ENCODE data around the gene COP1. TPM values are rescaled to one million over a fixed set of nuclear protein-coding genes. Genes with fewer than 3 reads are reported as not detected.

The COP1 gene
- polyA plus RNA-seq, 1 donor (not counting 4 experiments of a cell fraction or from before 2014, with no cell fraction given), result 38.9 TPM

GRCh38 chr1:176134666-176135065, 72.4 kb downstream of the COP1 start:
- no peak overlapping the region for H3K27ac ChIP-seq (ENCODE audit: control insufficient read depth, insufficient read depth, low read length)
- dilution Hi-C loops (cut with MboI; ENCODE audit: extremely low pct_ligation_motif_present, low sequenced_read_pairs), result no loop called here

GRCh38 chr1:176122282-176122681, 84.8 kb downstream of the COP1 start:
- DNase-seq (ENCODE audit: low read depth, low spot score), result no peak
- TF ChIP-seq CTCF (optimal IDR thresholded peaks at IDR 0.05 in 1 of 3, IDR thresholded peaks at IDR 0.05 in 1 of 3, conservative IDR thresholded peaks at IDR 0.05 in 1 of 3; ENCODE audit: extremely low read depth in 1 of 3, insufficient read depth in 2 of 3, low read length in 3 of 3) (no peak), EZH2 (IDR thresholded peaks at IDR 0.05; ENCODE audit: low read length) (no peak)
- Histone ChIP-seq H3K27ac (ENCODE audit: control insufficient read depth, insufficient read depth, low read length) (no peak overlapping the region), H3K4me1 (ENCODE audit: control insufficient read depth, extremely low read depth, insufficient read depth, low read length) (no peaks in the 10 kb centered on the region), H3K36me3 (ENCODE audit: control insufficient read depth in 2 of 2, extremely low read depth in 1 of 2, insufficient read depth in 2 of 2, low read length in 2 of 2) (no peaks in the 10 kb centered on the region), H3K4me3 (ENCODE audit: control insufficient read depth in 2 of 3, extremely low read depth in 1 of 3, insufficient read depth in 2 of 3, low read depth in 1 of 3, low read length in 3 of 3) (no peak overlapping the region), H4K20me1 (ENCODE audit: control insufficient read depth, extremely low read depth, insufficient read depth, low read length) (no peaks in the 10 kb centered on the region), H3K79me2 (ENCODE audit: control insufficient read depth, insufficient read depth, low read length) (peaks cover 2% of the 10 kb centered on the region), H3K4me2 (ENCODE audit: control insufficient read depth, extremely low read depth, insufficient read depth, low read depth, low read length) (no peak overlapping the region), H3K9ac (ENCODE audit: control insufficient read depth, extremely low read depth, insufficient read depth, low read length) (no peak overlapping the region), H2AFZ (ENCODE audit: control insufficient read depth, low read length) (no peak overlapping the region), H3K27me3 (ENCODE audit: control insufficient read depth, extremely low read depth, insufficient read depth, low read length) (no peaks in the 10 kb centered on the region), H3K9me3 (ENCODE audit: control insufficient read depth, low read depth, low read length) (no peaks in the 10 kb centered on the region), H3K9me1 (ENCODE audit: control insufficient read depth, extremely low read depth, insufficient read depth, low read length) (no peaks in the 10 kb centered on the region)
- dilution Hi-C loops (cut with MboI; ENCODE audit: extremely low pct_ligation_motif_present, low sequenced_read_pairs), result no loop called here
- FAIRE-seq, result no peak

More at GRCh38 chr1:176134666-176135065, 72.4 kb downstream of the COP1 start:
- DNase-seq (ENCODE audit: low read depth, low spot score) (no peak), FAIRE-seq (no peak)
- no peaks in the 10 kb centered on the region for H3K27me3 ChIP-seq (ENCODE audit: control insufficient read depth, extremely low read depth, insufficient read depth, low read length)
- no peaks in the 10 kb centered on the region for H3K9me1 ChIP-seq (ENCODE audit: control insufficient read depth, extremely low read depth, insufficient read depth, low read length)
- H3K36me3 ChIP-seq (ENCODE audit: control insufficient read depth in 2 of 2, extremely low read depth in 1 of 2, insufficient read depth in 2 of 2, low read length in 2 of 2), result peaks cover 0 to 3% of the 10 kb centered on the region in 2 experiments
- no peaks in the 10 kb centered on the region for H3K9me3 ChIP-seq (ENCODE audit: control insufficient read depth, low read depth, low read length)
- no peaks in the 10 kb centered on the region for H4K20me1 ChIP-seq (ENCODE audit: control insufficient read depth, extremely low read depth, insufficient read depth, low read length)
- peaks cover 42% of the 10 kb centered on the region for H3K79me2 ChIP-seq (ENCODE audit: control insufficient read depth, insufficient read depth, low read length)
- H3K9ac ChIP-seq (ENCODE audit: control insufficient read depth, extremely low read depth, insufficient read depth, low read length), result no peak overlapping the region
- no peak overlapping the region for H3K4me2 ChIP-seq (ENCODE audit: control insufficient read depth, extremely low read depth, insufficient read depth, low read depth, low read length)
- H3K4me3 ChIP-seq (ENCODE audit: control insufficient read depth in 2 of 3, extremely low read depth in 1 of 3, insufficient read depth in 2 of 3, low read depth in 1 of 3, low read length in 3 of 3), result no peak overlapping the region
- H3K4me1 ChIP-seq (ENCODE audit: control insufficient read depth, extremely low read depth, insufficient read depth, low read length), result no peaks in the 10 kb centered on the region
- TF ChIP-seq CTCF (optimal IDR thresholded peaks at IDR 0.05 in 1 of 3, IDR thresholded peaks at IDR 0.05 in 1 of 3, conservative IDR thresholded peaks at IDR 0.05 in 1 of 3; ENCODE audit: extremely low read depth in 1 of 3, insufficient read depth in 2 of 3, low read length in 3 of 3) (no peak), EZH2 (IDR thresholded peaks at IDR 0.05; ENCODE audit: low read length) (no peak)
- no peak overlapping the region for H2AFZ ChIP-seq (ENCODE audit: control insufficient read depth, low read length)
